ENCODE results near the gene SPDYE17.
"Not testable (repeated sequence)": the region's sequence is repeated elsewhere in the genome, so short reads cannot be mapped to it uniquely, and the experiment has no call there.

Gene SPDYE17

DNA sequence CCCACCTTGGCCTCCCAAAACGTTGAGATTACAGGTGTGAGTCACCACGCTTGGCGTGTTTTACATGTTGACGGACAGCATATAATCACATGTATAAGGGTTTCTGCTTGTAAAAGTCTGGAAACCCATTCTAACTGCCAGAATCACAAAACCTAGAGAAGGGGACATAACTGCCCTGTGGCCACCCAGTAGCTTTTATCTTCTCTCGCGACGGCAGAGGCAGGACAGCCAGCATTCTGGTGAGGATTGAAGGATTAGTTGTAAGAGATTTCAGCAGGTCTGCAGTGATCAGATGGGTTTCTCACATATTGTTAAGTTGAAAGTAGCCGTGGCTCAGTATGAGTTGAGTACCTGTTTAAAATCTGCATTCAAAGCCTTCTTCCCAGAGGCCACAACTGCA is 59.8 kb downstream of the SPDYE17 start:
- not testable (repeated sequence) for DNase-seq (ENCODE audit: low spot score)
